Cardiac ventricle fibroblast (primary cell): Measurements from ENCODE around the gene SERPINA10. TPM values are rescaled to one million over a fixed set of nuclear protein-coding genes. Genes with fewer than 3 reads are reported as not detected.

Source experiments
- total RNA-seq: library from RNA; depleted of rRNA; stranded (reverse); fragments of >200 nt; gene quantifications from 2 replicates; pipeline ENCODE4 v1.2.3, GENCODE V29; 2015

SERPINA10 gene, protein sequence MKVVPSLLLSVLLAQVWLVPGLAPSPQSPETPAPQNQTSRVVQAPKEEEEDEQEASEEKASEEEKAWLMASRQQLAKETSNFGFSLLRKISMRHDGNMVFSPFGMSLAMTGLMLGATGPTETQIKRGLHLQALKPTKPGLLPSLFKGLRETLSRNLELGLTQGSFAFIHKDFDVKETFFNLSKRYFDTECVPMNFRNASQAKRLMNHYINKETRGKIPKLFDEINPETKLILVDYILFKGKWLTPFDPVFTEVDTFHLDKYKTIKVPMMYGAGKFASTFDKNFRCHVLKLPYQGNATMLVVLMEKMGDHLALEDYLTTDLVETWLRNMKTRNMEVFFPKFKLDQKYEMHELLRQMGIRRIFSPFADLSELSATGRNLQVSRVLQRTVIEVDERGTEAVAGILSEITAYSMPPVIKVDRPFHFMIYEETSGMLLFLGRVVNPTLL
- total RNA-seq: not detected in 2 replicates

GRCh38 chr14:94292872-94293577, at the start of gene SERPINA10:
Gene SERPINA10, minus strand, starts transcription at chr14:94293268. Its CDS starts 2,675 bp downstream, at chr14:94290593.

GRCh38 chr14:94322648-94323570, 29.8 kb upstream of the SERPINA10 start, which contains the start of gene SERPINA6:
Gene SERPINA6, minus strand, starts transcription at chr14:94323336. Its CDS starts 8,688 bp downstream, at chr14:94314648.

Other genes with a start within 250 kb of the SERPINA10 start
- gene DDX24, start 212.1 kb downstream of the SERPINA10 start, total RNA-seq: 99.5 and 120 TPM in 2 replicates
- gene IFI27L1, start 212.0 kb downstream of the SERPINA10 start, total RNA-seq: 9.2 and 15.6 TPM in 2 replicates
- 6.8 and 24.6 TPM in 2 replicates for gene IFI27, start 182.5 kb downstream of the SERPINA10 start, total RNA-seq
- 36.6 and 53.3 TPM in 2 replicates for gene IFI27L2, start 163.7 kb downstream of the SERPINA10 start, total RNA-seq
- not detected in 2 replicates for gene PPP4R4, start 118.9 kb downstream of the SERPINA10 start, total RNA-seq
- gene SERPINA6, start 30.1 kb upstream of the SERPINA10 start, total RNA-seq: 3.5 TPM in 1 of 2 replicates, not detected in the other
- gene SERPINA2, start 73.4 kb upstream of the SERPINA10 start, total RNA-seq: not detected in 2 replicates
- gene SERPINA1, start 95.3 kb upstream of the SERPINA10 start, total RNA-seq: 0.20 TPM in 1 of 2 replicates, not detected in the other
- gene SERPINA11, start 159.5 kb upstream of the SERPINA10 start, total RNA-seq: not detected in 2 replicates
- not detected in 2 replicates for gene SERPINA9, start 182.9 kb upstream of the SERPINA10 start, total RNA-seq
- gene SERPINA12, start 216.2 kb upstream of the SERPINA10 start, total RNA-seq: not detected in 2 replicates